OCI-LY3 (cell line): Measurements from ENCODE around the gene OR5K2.

Experiments used
- EZH2phosphoT487 ChIP-seq: fragments of 200-600 bp; shearing (Covaris generic); IDR thresholded peaks from 2 replicates; pipeline ENCODE4 v1.6.1; 2018; ENCODE audit warnings: antibody characterized with exemption, mixed run types, low read depth
- TF ChIP-seq, protein P1 (sequence below): fragments of 200-600, 300-600 bp; sonication (generic); IDR thresholded peaks from 2 replicates; pipeline ENCODE4 v1.5.1; 2014; ENCODE audit warnings: antibody characterized with exemption, low read length, low read depth

DNA sequence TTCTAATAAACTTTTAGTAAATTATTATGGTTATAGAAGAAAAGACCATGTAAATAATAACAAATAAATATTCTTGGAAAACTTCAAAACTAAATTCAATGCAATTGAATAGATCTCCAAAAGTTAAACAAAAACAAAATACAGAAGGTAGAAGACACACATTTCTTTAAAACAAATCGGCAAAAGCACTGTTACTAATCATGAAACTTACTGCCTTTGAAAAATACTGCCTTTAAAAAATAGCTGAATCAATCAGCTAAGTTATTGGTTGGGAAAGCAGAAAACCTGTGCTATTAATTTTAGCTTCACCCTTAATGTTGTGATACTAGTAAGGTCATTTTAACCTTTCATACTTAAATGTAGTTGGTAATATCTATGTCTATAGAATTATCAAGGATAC is 37.3 kb downstream of the OR5K2 start:
- TF ChIP-seq, protein P1, sequence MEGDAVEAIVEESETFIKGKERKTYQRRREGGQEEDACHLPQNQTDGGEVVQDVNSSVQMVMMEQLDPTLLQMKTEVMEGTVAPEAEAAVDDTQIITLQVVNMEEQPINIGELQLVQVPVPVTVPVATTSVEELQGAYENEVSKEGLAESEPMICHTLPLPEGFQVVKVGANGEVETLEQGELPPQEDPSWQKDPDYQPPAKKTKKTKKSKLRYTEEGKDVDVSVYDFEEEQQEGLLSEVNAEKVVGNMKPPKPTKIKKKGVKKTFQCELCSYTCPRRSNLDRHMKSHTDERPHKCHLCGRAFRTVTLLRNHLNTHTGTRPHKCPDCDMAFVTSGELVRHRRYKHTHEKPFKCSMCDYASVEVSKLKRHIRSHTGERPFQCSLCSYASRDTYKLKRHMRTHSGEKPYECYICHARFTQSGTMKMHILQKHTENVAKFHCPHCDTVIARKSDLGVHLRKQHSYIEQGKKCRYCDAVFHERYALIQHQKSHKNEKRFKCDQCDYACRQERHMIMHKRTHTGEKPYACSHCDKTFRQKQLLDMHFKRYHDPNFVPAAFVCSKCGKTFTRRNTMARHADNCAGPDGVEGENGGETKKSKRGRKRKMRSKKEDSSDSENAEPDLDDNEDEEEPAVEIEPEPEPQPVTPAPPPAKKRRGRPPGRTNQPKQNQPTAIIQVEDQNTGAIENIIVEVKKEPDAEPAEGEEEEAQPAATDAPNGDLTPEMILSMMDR: no peak
- no peak for TF ChIP-seq EZH2phosphoT487
